Measurements from ENCODE around the gene ANTXRL. TPM values are rescaled to one million over a fixed set of nuclear protein-coding genes. Genes with fewer than 3 reads are reported as not detected.
"Not testable (repeated sequence)": the region's sequence is repeated elsewhere in the genome, so short reads cannot be mapped to it uniquely, and the experiment has no call there.

Gene ANTXRL
- total RNA-seq, 1 donor from 2014 or later: not detected

DNA sequence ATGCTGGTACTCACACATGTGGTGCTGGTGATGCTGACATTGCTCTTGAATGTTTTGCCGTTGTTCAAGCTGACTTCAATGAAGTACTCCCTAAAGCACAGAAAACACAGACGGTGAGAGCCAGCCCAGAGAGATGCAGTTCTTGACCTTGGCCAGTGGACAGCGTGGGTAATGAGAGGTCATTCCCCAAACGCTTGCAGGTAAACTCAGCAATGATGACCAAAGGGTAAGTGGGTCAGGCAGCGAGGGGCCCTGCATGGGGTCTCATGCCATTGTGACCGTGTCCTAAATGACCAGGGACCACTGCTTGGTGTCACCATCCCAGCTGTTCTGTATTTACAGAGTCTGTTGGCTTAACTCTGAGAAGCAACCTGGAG lies 32.8 kb upstream of the ANTXRL start:
- intact Hi-C loops (cut with micrococcal nuclease): no loop called here

DNA sequence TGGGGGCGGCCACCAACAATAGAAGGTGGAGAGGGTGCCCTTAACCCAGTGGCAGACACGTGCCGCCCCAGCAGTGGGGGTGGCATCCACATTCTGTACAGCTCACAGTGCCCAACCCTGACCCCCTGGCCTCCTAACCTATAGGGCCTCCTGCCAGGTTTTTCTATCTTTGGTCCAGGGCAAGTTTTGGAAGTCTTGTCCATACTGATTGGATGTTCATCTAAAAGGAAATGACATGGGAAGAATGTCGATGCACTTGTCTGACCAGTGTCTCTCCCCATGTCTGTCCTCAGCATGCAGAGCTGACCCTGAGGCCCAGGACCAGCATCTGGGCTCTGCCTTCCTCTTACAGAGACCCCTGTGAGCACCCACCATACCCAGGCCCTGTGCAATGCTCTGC lies 32.3 kb upstream of the ANTXRL start:
- intact Hi-C loops (cut with micrococcal nuclease): no loop called here

DNA sequence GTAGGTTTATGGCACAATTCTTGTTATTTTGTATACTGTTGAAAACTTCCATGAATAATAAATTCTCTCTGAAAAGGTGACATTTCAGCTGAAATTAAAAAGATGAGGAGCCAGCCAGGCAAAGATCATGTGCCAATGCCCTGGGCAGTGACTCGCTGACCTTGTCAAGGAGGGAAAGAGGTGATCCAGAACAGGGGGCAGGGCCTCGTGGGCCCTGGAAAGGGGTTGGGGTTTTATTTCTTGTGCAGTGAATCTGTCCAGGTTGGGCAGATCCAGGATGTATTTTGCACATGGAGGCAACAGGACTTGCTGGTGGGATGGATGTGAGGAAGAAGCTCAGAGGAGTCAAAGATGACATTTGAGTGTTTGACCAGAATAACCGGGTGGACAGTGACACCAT lies 31.6 kb upstream of the ANTXRL start:
- intact Hi-C loops (cut with micrococcal nuclease): not testable (repeated sequence)

DNA sequence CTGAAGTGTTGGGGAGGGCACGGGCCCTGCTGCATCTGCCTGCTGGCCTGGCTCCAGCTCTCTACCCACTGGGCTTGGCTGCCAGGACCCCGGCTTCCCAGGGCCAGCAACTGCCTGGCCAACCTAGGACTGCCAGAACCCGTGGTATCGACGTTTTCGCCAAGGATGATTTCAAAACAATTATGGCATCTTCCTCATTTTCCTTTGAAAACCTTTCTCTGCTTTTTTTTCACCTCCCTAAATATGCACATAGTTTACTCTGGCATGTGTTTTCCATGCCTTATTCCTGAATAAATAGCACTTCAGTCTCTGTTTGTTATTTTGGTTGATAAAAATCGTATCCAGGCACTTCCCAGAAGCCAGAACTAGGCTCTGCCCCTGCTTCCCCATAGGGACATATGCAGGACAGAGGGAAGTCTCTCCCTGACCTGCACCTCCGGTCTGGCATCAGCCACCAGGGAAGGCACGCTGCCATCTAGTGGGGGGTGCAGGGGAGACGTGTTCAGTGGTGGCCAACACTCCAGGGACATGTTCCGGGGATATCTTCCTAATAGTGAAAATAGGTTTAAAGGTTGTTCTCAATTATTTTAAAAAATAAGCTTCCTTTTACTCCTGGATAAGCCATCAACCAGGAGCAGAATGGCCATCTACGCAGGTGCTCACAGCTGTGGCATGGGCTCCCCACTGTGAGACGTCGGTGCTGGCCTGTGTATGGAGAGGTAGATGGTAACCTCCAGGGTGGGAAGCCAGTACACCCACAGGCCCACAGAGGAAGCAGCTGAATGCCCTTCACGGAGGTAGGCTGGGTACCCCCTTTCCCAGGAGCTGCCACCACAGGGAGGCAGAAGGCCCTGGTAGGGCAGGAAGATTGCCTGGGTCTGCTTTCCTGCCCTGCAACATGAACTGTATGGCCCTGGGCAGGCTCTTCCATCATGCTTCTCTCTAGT lies 30.7 kb upstream of the ANTXRL start:
- intact Hi-C loops (cut with micrococcal nuclease): loop anchor here (1.0 kb wide), 1 partner anchor 1021 kb away; no protein-coding TSS in a partner anchor

DNA sequence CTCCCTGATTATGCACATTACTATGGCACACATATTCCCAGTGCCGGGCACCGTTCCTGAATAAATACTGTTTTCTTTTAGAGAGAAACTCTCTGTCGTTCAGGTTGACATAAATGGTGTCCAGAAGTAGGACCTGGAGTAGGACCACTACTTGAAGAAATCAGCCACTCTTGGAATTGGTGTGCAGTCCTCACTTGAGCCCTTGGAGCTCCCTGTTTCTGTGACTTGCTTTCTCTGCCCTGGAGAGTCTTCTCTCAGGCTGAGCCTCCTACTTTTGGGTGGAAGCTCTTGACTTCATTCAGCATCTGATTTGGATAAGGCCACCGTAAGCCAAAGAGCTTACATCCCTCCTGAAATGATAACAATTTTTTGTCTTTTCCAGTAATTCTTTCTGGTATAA lies 29.7 kb upstream of the ANTXRL start:
- intact Hi-C loops (cut with micrococcal nuclease): no loop called here

DNA sequence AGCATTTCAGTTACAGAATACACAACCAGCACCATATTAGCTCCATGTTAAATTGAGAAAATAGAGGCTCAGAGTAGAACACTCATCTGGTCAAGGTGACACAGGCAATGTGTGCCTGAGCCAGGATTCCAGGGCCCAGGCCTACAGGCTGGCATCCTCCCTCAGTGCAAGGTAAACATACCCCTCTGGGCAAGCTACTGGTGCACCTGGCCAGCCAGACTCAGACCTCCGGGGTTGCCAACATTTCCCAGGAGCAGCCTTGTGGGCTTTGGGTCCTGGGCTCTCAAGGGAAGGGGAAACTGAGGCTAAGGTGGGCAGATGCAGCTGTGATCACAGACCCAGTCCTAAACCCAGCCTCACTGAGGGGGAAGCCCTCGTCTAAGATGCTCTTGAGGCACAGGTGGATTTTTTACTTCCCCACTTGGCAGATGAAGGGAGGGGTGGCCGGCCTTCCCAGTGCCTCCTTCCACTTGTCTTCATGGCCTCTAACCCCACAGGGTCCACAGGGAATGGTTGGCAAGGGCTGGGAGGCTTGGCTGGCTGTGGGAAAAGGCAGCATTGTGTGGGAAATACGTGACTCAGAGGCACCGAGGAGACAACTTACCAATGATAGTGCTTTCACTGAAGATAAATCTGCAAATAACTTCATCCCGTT lies 23.8 kb upstream of the ANTXRL start:
- intact Hi-C loops (cut with micrococcal nuclease): not testable (repeated sequence)

DNA sequence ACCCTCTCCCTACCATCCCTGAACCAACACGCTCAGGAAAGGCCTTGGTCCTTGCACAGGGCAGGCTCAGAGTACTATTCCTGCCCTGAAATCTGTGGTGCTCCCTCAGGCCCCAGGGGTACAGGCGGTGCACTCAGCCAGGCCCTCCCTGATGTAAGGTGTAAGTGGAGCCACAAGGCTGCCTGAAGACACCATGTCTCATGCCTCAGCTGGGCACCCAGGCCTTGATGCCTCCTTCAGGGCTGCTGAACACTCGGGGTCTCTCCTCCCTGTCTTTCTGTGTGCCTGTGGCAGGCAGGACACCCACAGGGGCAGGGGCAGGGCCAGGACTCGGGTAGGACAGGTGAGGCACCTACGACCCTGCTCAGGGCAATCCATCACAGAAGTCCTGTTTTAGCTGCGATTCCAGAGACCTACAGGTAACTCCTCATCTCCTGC lies 22.9 kb upstream of the ANTXRL start:
- intact Hi-C loops (cut with micrococcal nuclease): no loop called here

DNA sequence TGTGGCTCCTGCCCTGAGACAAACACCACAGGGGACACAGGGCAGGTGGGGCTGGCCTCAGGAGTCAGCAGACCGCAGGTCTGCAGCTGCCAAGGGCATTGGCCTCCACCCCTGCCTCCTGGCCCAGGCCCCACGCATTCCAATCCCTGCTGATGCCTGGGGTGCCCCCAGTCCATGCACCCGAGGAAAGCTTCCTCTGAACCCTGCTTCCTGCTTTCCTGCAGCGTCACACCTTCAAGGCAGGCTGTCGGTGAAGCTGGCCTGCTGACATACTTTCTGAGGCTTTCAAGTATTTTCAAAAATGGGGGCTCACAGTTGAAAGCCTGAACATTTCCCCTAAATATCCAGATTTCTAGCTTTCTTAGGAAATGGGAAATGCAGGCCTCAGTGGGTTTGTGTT lies 22.5 kb upstream of the ANTXRL start:
- intact Hi-C loops (cut with micrococcal nuclease): no loop called here

DNA sequence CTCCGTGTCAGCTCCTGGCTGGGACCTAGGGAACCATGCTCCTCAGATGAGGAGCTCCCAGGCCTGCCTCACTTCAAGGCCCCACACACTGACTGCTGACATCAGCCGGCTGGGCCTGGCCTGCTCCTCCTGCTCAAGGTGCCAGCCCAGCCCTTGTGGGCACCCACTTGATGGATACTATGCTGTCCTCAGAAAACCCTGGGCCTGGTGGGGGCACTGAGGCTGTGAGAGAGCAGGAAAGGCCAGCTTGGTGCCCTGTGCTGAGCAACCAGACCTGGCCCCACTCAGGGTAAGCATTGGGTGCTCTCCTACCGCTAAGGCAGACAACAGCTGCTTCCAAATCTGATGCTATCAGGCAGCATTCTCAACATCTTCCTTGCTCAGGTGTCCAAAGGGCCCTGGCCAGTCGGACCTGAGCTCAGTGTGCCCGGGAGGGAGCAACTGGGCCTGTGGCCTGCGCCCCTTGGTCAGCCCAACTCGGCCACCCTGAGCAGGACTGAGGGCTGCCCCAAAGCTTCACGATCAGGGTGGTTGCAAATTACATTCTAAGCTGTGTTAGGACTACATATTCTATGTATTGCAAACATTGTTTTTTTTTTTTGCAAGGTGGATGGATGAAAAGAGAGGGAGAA lies 21.9 kb upstream of the ANTXRL start:
- intact Hi-C loops (cut with micrococcal nuclease): no loop called here

DNA sequence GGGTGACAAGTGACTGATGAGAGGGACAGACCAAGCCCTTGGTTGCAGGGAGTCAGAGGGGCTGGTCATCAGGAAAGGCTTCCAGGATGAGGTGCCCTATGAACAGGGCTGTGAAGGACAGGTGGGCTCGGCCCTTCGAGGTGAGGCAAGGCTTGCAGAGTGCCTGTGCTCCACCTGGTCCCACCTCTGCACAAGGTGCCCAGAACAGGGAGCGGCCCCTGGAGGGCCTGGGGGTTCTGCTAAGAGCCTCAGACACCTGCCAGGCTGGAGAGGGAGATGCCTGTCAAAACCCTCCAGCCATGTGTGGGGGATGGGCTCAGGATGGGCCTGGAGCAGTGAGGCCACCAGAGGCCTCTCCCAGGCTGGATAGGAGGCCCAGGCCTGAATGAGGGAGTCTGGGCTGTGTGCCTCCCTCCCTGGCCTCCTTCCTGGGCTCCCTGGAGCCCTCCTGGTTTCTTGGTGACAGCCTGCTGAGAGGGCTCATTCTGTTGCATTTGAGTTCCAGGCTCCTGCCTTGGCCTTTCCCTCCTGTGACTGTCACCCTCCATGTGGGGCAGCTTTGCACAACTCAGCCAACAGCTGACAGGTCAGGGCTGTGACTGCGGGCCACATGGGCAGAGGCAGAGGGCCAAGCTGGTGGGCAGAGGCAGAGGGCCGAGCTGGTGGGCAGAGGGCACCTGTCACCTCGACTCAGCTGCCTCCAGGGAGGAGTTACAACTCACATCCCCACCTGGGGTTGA lies 21.1 kb upstream of the ANTXRL start:
- intact Hi-C loops (cut with micrococcal nuclease): not testable (repeated sequence)

DNA sequence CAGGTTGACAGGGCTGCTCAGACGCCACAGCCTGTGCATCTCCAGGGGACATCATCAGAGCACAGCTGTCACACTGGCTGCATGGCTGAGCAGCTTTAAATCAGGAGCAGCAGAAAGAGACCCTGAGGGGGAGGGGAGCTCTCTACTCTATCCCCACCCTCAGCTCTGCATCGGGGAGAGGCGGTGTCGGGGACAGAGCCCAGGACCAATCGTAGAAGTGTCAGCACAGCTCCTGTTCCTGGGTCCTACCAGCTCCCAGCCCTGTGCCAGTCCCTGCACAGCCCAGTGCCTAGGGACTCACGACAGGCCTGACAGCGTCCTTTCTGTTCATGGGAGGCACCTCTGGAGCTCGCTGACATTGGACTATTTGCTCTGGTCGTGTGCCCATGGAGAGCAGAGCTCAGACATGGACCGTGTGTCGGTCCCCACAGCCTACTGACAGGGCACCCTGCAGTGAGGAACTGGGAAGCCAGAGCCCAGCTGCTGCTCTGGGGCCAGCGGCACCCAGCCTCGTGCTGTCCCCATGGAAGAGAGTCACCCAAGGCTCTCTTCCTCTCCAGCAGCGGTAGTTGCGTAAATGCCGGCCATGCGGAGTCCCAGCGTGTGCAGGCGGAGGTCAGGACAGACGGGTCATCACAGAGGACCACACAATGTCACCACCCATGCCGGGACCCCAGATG lies 20.4 kb upstream of the ANTXRL start:
- intact Hi-C loops (cut with micrococcal nuclease): no loop called here

DNA sequence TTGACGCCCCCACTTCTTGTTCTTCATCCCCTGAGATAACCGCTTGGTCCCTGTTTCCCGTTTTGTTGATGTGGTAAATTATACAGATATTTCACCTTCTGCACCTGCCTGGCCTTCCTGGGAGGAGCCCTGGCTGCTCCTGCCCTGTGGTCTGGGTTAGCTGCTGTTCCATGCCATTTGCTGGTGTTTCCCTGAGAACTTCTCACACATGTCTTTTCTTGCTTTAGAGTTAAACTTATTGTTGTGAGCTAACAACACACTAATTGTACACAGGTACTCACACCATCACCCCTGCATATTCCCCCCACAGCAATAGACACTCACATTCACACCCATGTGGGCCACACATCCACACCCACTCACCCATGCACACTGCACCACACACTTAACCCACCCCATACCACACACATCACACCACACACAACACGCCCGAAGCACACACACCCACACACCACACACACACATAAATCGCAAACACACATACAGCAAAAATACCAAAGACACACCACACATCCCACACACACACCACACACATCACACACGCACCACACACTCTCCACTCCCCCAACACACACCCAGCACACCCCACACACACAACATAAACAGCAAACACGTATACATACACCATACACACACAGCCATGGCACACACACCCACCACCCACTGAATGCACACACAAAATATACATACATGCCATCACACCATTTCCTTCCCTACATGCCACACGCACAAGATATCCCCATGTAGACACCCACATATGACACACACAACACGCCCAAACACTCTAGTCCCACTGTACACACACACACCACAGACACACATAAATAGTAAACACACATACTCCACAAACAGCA lies 19.4 kb upstream of the ANTXRL start:
- intact Hi-C loops (cut with micrococcal nuclease): no loop called here

DNA sequence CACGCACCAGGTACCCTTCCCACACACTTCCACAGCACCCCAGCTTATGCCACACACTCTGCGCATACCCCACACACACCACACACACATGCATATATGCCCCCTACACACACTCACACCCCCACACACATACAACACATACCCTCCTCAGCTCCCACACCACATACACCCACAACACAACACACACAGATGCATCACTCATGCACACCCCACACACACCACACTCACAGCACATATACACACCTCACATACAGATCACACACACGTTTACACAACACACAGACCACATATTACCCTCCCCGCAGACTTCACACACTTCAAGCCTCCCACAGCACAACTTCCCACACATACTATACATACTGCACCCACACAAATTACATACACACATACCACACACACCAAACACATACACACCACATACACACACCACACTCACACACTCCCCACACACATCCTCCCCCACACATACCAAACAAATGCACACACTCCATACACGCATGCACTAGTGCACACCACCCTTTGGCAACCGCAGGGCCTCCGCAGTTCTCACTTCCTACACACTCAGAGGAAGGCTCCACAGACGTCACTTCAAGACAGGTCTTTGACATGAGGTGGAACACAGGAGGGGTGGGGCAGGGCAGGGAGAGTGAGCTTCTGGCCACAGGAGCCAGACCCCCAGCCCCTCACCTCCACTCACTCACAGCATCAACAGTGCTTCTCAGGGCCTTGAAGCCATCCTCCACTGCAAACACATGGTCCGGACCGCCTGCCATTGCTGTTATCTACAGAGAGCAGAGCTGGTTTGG lies 18.5 kb upstream of the ANTXRL start:
- intact Hi-C loops (cut with micrococcal nuclease): loop anchor here (1.0 kb wide), 1 partner anchor 174 kb away; no protein-coding TSS in a partner anchor

DNA sequence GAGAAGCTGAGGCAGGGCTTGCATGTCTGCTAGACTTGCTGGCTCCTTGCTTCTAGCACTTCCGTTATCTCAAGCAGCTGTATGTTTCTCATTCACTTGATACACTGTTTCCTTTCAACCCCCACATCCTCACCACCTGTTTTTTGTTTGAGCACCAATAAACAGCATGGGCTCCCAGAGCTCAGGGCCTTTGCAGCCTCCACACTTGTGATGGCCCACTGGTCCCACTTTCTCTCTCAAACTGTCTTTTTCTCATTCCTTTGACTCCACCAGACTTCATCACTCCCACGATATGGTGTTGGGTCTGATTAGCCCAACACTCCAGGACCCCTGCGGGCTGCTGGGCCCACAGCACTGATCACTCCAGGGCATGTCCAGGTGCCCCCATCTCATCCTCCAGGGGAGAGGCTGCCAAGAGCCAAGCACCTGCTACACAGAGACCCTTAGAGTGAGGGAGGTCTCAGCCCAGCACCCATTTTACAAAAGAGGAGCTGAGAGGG lies 17.2 kb upstream of the ANTXRL start:
- intact Hi-C loops (cut with micrococcal nuclease): loop anchor here (1.0 kb wide), 1 partner anchor 15 kb away; no protein-coding TSS in a partner anchor

DNA sequence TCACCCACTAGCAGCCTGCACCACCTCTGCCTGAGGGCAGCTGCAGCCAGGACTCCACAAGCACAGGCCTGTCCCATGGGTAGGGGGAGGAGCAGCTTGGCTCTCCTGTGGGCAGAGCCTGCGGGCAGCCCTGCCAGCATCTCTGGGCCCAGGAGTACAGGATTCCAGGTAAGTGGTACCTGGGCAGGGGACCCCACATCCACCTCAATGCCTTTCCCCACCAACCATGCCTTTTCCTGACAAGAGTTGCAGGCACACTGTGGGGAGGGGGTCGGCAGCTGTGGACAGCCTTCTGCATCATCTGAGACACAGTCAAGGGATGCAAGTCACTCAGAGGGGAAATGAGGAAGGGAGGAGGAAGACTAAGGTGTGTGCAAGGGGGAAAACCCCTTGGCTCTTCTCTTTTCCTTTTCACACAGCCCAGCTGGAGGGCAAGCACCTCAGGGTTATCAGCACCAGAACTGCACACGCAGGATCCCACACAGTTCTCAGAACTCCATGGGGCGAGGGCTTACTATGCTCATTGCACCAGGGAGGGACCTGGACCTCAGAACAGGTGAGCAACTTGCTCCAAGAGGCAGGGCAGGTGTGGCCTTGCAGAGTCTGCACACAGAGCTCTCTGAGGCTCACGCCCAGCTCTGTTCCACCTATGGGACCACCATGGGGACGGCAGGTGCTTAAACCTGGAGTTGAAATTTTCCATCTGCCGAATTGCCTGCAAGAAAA lies 16.5 kb upstream of the ANTXRL start:
- intact Hi-C loops (cut with micrococcal nuclease): no loop called here

DNA sequence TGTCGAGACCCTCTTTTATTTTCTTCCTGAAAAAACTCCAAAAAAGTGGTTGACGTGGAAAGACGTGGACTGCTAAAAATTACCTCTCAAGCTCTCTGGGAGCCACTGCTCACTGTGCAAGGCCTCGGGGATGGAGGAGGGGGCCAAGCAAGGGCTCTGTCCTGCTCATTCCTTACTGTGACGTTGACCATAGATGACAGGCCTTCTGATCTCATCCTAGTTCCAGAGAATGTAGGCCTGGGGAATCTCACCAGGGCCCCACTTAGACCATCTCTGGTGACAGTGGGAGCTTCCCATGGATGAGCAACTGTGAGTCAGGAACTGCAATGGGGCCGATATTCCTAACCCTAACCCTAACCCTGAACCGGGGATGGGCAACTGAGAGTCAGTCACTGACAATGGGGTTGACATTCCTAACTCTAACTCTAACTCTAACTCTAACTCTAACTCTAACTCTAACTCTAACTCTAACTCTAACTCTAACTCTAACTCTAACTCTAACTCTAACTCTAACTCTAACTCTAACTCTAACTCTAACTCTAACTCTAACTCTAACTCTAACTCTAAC lies 15.8 kb upstream of the ANTXRL start:
- intact Hi-C loops (cut with micrococcal nuclease): loop anchor here (1.0 kb wide), 1 partner anchor 24 kb away; no protein-coding TSS in a partner anchor

DNA sequence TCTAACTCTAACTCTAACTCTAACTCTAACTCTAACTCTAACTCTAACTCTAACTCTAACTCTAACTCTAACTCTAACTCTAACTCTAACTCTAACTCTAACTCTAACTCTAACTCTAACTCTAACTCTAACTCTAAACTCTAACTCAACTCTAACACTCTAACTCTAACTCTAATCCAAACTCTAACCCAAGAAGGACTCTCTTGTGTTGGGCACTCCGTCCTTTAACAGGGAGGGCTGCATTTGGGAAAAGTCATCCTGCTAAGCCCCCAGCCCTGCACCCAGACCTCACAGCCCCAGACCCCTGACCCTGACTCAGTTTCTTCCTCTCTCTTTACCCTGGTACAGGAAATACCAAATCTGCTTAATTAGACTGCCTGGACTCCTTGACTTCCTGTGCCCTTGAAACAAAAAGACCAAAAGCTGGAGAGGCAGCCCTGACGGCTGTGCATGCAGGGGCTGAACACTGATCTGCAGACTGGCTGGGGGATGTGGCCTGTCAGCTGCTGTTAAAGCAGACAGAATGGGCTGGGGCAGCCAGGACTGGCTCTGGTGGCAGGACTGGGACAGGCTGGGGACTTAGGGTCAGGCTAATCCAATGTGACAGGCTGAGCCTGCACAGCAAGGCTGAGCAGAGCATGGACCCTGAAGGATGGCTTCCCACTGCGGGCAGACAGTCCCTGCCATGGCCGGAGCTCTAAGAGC lies 14.8 kb upstream of the ANTXRL start:
- intact Hi-C loops (cut with micrococcal nuclease): loop anchor here (1.0 kb wide), 1 partner anchor 23 kb away; no protein-coding TSS in a partner anchor
